Measurements from ENCODE around the gene ITGB3. TPM values are rescaled to one million over a fixed set of nuclear protein-coding genes. Genes with fewer than 3 reads are reported as not detected.

ITGB3 gene
- total RNA-seq, 1 experiment from 2014 or later: not detected

DNA sequence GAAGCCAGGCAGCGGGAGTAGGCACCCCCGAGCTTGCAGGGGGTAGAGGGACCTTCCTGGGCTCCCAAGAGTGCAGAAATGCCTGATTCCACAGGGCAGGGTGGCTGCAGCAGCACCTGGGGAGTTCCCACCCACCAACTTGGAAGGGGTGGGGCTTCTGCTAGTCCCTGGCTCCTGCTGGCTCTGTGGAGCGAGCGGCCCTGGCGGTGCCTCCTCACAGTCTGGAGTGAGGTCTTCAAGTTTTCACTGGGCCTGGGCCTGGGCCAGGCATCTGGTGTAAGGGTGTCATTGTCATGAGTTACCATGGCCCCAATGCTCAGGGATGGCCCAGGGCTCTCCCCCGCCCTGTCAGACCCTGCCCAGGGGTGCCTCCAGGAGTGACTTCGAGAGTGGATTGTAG lies 15.8 kb upstream of the ITGB3 start (continued):
- TF ChIP-seq, protein P1, sequence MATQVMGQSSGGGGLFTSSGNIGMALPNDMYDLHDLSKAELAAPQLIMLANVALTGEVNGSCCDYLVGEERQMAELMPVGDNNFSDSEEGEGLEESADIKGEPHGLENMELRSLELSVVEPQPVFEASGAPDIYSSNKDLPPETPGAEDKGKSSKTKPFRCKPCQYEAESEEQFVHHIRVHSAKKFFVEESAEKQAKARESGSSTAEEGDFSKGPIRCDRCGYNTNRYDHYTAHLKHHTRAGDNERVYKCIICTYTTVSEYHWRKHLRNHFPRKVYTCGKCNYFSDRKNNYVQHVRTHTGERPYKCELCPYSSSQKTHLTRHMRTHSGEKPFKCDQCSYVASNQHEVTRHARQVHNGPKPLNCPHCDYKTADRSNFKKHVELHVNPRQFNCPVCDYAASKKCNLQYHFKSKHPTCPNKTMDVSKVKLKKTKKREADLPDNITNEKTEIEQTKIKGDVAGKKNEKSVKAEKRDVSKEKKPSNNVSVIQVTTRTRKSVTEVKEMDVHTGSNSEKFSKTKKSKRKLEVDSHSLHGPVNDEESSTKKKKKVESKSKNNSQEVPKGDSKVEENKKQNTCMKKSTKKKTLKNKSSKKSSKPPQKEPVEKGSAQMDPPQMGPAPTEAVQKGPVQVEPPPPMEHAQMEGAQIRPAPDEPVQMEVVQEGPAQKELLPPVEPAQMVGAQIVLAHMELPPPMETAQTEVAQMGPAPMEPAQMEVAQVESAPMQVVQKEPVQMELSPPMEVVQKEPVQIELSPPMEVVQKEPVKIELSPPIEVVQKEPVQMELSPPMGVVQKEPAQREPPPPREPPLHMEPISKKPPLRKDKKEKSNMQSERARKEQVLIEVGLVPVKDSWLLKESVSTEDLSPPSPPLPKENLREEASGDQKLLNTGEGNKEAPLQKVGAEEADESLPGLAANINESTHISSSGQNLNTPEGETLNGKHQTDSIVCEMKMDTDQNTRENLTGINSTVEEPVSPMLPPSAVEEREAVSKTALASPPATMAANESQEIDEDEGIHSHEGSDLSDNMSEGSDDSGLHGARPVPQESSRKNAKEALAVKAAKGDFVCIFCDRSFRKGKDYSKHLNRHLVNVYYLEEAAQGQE (IDR thresholded peaks at IDR 0.05; ENCODE audit: low read depth): no peak

DNA sequence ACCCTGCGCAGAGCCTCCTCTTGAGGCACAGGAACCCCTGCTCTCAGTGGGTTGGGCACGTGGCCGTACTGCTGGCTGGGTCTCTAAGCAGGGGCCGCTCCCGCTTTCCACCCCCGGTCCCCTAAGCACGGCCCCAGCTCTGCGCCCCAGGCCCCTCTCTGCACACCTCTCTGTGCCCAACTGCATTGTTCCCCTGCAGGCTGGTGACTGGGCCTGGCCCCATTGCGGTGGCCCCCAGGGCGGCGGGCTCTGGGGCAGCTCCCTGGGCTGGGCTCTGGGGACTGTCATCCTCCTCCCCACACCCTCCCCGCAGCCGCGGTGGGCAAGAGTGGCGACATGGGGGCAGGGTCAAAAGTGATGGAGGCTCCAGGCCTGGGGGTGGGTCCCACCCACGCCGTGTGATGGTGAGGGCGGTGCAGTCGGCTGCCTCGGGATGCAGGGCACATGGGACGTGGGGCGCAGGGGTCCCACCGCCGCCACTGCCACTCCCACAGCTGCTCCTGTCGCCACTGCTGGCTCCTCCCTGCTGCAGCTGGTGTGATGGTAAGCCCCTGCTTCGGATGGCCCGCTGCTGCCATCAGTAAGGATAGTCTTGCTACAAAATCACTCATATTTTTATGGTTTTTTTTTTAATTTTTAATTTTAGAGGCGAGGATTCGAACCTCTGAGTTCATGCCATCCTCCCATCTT lies 15.2 kb upstream of the ITGB3 start:
- Histone ChIP-seq H3K27me3 (ENCODE audit: insufficient read depth, low read length) (no peaks in the 10 kb centered on the region), H3K9me2 (ENCODE audit: insufficient read depth) (no peaks in the 10 kb centered on the region), H3K27ac (ENCODE audit: low read depth, low read length) (no peak overlapping the region), H3K4me1 (ENCODE audit: control insufficient read depth in 1 of 2, insufficient read depth in 2 of 2, low read length in 2 of 2) (peaks cover 8 to 16% of the 10 kb centered on the region in 2 experiments), H3K4me3 (replicated peaks in 1 of 2; ENCODE audit: low read depth in 1 of 2, low read length in 2 of 2) (no peak overlapping the region), H3K9me3 (ENCODE audit: control insufficient read depth in 1 of 2, insufficient read depth in 1 of 2, low read depth in 1 of 2, low read length in 2 of 2) (no peaks in the 10 kb centered on the region), H3K9ac (ENCODE audit: low read length) (no peak overlapping the region), H3K36me3 (ENCODE audit: control insufficient read depth in 1 of 2, insufficient read depth in 2 of 2, low read length in 2 of 2) (no peaks in the 10 kb centered on the region), H2AFZ (ENCODE audit: low read depth, low read length, poor library complexity, severe bottlenecking) (no peak overlapping the region), H3K79me2 (ENCODE audit: insufficient read depth, low read length) (no peaks in the 10 kb centered on the region), H3K4me2 (ENCODE audit: low read length) (no peak overlapping the region), H4K20me1 (ENCODE audit: insufficient read depth) (no peaks in the 10 kb centered on the region)
- BruUV-seq (replicated peaks): no TSS peak
- POLR2A ChIA-PET: no interaction called here
- DNase-seq (ENCODE audit: low read depth, low spot score) (no peak), ATAC-seq (no peak)
- intact Hi-C loops (cut with micrococcal nuclease): no loop called here
- CTCF ChIA-PET: no interaction called here
- RAD21 ChIA-PET (ENCODE audit: low non-redundant PET in 1 of 2, low total read pairs in 2 of 2, uncharacterized antibody in 2 of 2, unreplicated experiment in 2 of 2): no interaction called here
- TF ChIP-seq CEBPB (IDR thresholded peaks at IDR 0.05; ENCODE audit: low read depth) (no peak), JUND (IDR thresholded peaks at IDR 0.05) (no peak), SP1 (IDR thresholded peaks at IDR 0.05; ENCODE audit: low read depth) (no peak), EZH2 (IDR thresholded peaks at IDR 0.05) (no peak), ZNF274 (IDR thresholded peaks at IDR 0.05; ENCODE audit: low read depth, low read length) (no peak), FOSL1 (IDR thresholded peaks at IDR 0.05; ENCODE audit: low read depth) (no peak), ZFX (IDR thresholded peaks at IDR 0.05) (no peak)
- TF ChIP-seq, protein P2, sequence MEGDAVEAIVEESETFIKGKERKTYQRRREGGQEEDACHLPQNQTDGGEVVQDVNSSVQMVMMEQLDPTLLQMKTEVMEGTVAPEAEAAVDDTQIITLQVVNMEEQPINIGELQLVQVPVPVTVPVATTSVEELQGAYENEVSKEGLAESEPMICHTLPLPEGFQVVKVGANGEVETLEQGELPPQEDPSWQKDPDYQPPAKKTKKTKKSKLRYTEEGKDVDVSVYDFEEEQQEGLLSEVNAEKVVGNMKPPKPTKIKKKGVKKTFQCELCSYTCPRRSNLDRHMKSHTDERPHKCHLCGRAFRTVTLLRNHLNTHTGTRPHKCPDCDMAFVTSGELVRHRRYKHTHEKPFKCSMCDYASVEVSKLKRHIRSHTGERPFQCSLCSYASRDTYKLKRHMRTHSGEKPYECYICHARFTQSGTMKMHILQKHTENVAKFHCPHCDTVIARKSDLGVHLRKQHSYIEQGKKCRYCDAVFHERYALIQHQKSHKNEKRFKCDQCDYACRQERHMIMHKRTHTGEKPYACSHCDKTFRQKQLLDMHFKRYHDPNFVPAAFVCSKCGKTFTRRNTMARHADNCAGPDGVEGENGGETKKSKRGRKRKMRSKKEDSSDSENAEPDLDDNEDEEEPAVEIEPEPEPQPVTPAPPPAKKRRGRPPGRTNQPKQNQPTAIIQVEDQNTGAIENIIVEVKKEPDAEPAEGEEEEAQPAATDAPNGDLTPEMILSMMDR (IDR thresholded peaks at IDR 0.05 in 2 of 3, conservative IDR thresholded peaks at IDR 0.05 in 1 of 3; ENCODE audit: borderline replicate concordance in 1 of 3, insufficient read depth in 1 of 3, low read depth in 2 of 3, low read length in 2 of 3): no peak
- TF ChIP-seq, protein P3, sequence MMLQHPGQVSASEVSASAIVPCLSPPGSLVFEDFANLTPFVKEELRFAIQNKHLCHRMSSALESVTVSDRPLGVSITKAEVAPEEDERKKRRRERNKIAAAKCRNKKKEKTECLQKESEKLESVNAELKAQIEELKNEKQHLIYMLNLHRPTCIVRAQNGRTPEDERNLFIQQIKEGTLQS (IDR thresholded peaks at IDR 0.05): no peak
- TF ChIP-seq, protein P4, sequence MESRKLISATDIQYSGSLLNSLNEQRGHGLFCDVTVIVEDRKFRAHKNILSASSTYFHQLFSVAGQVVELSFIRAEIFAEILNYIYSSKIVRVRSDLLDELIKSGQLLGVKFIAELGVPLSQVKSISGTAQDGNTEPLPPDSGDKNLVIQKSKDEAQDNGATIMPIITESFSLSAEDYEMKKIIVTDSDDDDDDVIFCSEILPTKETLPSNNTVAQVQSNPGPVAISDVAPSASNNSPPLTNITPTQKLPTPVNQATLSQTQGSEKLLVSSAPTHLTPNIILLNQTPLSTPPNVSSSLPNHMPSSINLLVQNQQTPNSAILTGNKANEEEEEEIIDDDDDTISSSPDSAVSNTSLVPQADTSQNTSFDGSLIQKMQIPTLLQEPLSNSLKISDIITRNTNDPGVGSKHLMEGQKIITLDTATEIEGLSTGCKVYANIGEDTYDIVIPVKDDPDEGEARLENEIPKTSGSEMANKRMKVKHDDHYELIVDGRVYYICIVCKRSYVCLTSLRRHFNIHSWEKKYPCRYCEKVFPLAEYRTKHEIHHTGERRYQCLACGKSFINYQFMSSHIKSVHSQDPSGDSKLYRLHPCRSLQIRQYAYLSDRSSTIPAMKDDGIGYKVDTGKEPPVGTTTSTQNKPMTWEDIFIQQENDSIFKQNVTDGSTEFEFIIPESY (IDR thresholded peaks at IDR 0.05; ENCODE audit: extremely low read depth, insufficient replicate concordance, low read length): no peak
- TF ChIP-seq, protein P5, sequence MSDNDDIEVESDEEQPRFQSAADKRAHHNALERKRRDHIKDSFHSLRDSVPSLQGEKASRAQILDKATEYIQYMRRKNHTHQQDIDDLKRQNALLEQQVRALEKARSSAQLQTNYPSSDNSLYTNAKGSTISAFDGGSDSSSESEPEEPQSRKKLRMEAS (IDR thresholded peaks at IDR 0.05): no peak
- TF ChIP-seq, protein P1 (IDR thresholded peaks at IDR 0.05; ENCODE audit: low read depth): no peak

All from HCT116 (cell line).